HG03442 (cell line): ENCODE data around the gene SMPD2.
A peak's percentile ranks its signal among the peaks of the same experiment; 100 is the strongest.

Experiments used
- ATAC-seq: cut with Tn5 transposase; IDR thresholded peaks from one replicate; pipeline ENCODE4 v1.9.1; 2021; ENCODE audit warnings: mild to moderate bottlenecking, moderate library complexity; ENCODE audit not compliant: unreplicated experiment

SMPD2 gene

GRCh38 chr6:109446541-109446940 is 6.0 kb downstream of the SMPD2 start:
- no peak for ATAC-seq

- ATAC-seq, result no peak
Measured at GRCh38 chr6:109447087-109447486, 6.6 kb downstream of the SMPD2 start.

GRCh38 chr6:109447878-109448555 is 7.5 kb downstream of the SMPD2 start:
- no peak for ATAC-seq

- ATAC-seq, result no peak
Measured at GRCh38 chr6:109448615-109449014, 8.1 kb downstream of the SMPD2 start.

- ATAC-seq, result no peak
Measured at GRCh38 chr6:109449064-109449794, 8.7 kb downstream of the SMPD2 start.

GRCh38 chr6:109449795-109450673 is 9.5 kb downstream of the SMPD2 start:
- ATAC-seq, result no peak

GRCh38 chr6:109450801-109451200 is 10.3 kb downstream of the SMPD2 start:
- no peak for ATAC-seq

- ATAC-seq, result no peak
Measured at GRCh38 chr6:109451376-109451775, 10.9 kb downstream of the SMPD2 start.

- no peak for ATAC-seq
Measured at GRCh38 chr6:109452181-109452580, 11.7 kb downstream of the SMPD2 start.

- no peak for ATAC-seq
Measured at GRCh38 chr6:109453156-109453555, 12.6 kb downstream of the SMPD2 start.

GRCh38 chr6:109453594-109454495 is 13.3 kb downstream of the SMPD2 start:
- no peak for ATAC-seq

- ATAC-seq, result peak; percentile 28
Measured at GRCh38 chr6:109454496-109455436, 14.2 kb downstream of the SMPD2 start.

GRCh38 chr6:109455437-109456110 is 15.1 kb downstream of the SMPD2 start, which contains the start of gene MICAL1:
Gene MICAL1 (minus strand): TSS chr6:109455772. CDS start chr6:109454196, 1,576 bp downstream.
- peak; percentile 46 for ATAC-seq

GRCh38 chr6:109456111-109456583 is 15.6 kb downstream of the SMPD2 start:
- ATAC-seq, result no peak

GRCh38 chr6:109456710-109457561 is 16.4 kb downstream of the SMPD2 start:
- ATAC-seq, result no peak

GRCh38 chr6:109457562-109457996 is 17.1 kb downstream of the SMPD2 start:
- ATAC-seq, result no peak

- peak; percentile 31 for ATAC-seq
Measured at GRCh38 chr6:109458774-109459531, 18.4 kb downstream of the SMPD2 start.
